ENCODE results near the gene OR9Q1. TPM values are rescaled to one million over a fixed set of nuclear protein-coding genes. Genes with fewer than 3 reads are reported as not detected.
A peak's percentile ranks its signal among the peaks of the same experiment; 100 is the strongest.

The OR9Q1 gene
- polyA plus RNA-seq, 3 donors = not detected

DNA sequence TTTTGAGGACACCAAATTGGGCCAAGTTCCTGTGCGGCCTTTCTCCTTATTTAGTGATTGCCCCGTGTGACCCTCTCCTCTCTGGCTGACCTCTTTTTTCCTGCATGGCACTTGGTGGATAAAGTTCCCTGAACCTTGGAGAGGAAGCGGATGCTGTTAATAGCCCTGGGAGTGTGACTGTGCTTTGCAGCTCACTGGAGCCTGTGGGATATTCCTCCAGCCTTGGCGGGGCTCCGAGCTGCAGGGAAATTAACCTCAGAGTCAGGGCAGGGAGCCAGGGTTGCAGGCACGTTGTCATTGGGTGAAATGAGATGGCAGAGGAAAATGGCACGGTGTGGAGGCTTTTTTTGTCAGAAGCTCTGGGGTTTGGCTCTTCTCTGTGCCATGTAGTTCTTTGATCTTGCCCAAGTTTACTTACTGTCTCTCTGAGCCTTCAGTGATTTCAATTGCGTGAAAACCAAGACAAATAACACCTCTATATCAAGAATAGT, 965 bp downstream of the OR9Q1 start:
- DNase-seq (ENCODE audit: extremely low read depth in 1 of 11, low read depth in 9 of 11, low spot score in 4 of 11) = peak in 6 of 11 donors; percentile 3 to 31 (median 21)

DNA sequence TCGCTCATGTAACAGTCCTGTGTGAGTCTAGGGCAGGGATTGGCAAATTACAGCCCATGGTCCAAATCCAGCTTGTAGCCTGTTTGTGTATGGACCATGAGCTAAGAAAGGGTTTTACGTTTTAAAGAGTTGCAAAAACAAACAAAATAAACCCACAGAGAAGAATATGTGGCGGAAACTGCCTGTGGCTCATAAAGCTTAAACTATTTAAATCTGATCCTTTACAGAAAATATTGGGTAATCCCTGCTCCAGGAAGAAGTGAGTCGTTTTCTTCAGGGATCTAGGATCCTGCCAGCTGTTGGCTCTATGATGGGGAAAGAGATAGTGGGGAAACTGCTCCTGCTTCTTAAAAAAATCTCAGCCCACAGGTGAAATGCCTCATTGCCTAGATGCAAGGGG, 3.7 kb downstream of the OR9Q1 start:
- no peak for DNase-seq (ENCODE audit: extremely low read depth in 1 of 11, low read depth in 9 of 11, low spot score in 4 of 11)

DNA sequence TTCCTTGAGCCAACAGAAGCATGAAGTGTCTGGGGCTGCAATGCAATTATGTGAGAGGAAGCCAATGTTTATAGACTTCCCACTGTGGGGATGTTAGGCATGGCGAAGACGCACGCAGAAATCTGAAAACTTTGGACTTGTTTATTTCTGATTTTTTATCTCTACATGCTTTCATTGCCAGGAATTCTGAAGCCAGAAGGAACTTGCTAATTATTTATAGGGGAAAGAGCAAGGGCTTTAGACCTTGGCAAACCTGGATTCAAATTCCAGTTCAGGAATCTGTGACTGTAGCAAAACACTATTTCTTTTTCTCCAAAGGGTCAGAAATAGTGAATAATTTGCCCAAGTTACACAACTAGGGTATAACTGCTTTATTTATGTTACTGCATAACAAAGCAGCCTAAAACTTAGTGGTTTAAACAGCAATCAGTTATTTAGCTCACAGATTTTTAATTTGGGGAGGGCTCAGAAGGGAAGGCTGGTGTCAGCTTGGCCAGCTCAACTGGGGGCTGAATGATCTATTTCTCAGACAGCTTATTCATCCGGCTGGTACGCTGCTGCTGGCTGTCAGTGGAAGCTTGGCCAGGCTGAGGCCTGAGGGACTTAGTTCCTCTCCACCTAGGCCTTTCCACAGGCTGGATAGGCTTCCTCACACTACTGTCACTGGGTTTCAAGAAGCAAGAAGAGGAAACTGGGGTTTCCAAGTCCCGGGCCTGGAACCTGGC, 5.2 kb downstream of the OR9Q1 start:
- DNase-seq (ENCODE audit: extremely low read depth in 1 of 11, low read depth in 9 of 11, low spot score in 4 of 11) = no peak

DNA sequence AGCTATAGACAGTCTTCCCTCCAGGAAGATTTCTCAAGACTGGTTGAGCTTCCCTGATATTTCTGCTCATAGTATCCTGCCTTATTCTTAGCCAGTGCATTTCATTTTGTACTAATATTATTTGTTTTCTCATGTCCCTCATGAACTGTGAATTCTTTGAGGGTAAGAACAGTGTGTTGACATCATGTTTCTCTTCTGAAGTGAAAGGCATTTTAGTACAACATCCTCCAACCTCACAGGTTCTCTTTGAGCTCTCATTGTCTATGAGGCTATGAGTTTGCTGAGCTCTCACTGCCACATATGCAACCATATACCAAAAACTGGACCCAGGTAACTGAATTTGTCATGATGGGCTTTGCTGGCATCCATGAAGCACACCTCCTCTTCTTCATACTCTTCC, 7.0 kb downstream of the OR9Q1 start, which contains the start of gene OR6Q1:
TSS of gene OR6Q1 (plus strand) at position 301 of the 400 bp plus-strand sequence. CDS start at position 301, 0 bp downstream.
- no peak for DNase-seq (ENCODE audit: extremely low read depth in 1 of 11, low read depth in 9 of 11, low spot score in 4 of 11)

DNA sequence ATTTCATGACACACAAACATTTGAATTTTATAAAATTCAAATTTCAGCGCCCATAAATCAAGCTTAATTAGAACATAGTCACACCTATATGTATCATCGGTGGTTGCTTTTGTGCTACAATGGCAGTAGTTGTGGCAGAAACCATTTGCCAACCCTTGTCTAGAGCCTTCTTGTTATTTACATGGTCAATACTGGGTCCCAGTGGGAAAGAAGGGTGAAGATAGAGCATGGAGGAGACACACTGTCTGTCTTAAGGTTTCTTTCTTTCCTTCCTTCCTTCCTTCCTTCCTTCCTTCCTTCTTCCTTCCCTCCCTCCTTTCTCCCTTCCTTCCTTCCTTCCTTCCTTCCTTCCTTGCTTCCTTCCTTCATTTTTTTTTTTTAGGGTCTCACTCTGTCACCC, 10.8 kb downstream of the OR9Q1 start:
- no peak for DNase-seq (ENCODE audit: extremely low read depth in 1 of 11, low read depth in 9 of 11, low spot score in 4 of 11)

DNA sequence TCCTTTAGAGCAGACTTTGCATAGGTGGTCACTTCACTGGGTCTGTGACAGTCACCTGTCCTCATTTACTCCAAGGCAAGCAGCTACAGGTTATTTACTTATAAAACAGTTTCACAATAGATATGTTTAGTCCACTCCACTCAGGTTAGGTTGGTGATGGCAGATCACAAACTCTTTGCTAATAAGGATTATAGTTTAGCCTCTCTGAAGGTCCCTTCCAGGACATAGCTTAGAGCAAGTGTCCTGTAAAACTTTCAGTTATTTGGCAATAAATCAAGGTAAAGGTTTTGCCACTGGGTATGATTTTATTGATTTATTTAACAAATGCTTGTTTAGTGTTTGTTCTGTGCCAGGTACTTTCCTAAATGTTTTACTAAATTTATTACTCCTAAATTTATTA, 15.9 kb downstream of the OR9Q1 start:
- DNase-seq (ENCODE audit: extremely low read depth in 1 of 11, low read depth in 9 of 11, low spot score in 4 of 11) = no peak

DNA sequence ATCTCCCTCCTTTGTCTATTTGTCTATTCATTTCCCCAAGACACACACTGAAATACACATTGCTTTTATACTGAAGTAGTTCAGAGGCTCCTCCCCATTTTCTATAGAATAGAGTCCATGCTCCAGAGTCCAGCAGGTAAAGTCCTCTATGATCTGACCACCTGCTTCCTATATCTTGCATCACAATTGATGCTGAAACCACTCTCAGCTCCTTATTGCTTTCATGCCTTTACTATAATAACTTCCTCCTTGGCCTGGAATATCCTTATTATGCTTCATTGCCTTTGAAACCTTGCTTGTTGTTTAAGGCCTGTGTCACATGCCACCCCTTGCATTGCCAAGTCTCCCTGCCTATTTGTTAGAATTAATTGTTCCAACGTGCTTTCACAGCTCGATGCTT, 19.7 kb downstream of the OR9Q1 start:
- DNase-seq (ENCODE audit: extremely low read depth in 1 of 11, low read depth in 9 of 11, low spot score in 4 of 11) = no peak

DNA sequence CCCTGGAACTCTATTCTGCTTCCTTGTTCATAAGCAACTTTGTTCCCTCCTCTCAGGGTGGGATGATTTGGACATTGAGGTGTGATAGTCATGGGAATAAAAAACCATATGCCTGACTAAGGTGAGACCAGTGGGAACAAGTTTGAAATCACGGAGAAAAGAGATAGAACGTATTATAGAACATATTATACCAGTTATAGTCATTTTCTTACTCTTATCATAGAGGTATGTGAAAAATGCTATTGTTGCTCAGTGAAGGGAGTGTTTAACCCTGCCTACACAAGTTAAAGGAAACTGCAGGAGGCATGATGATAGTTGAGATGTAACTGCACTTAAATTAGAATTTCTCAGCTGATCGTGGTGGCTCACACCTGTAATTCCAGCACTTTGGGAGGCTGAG, 22.6 kb downstream of the OR9Q1 start:
- no peak for DNase-seq (ENCODE audit: extremely low read depth in 1 of 11, low read depth in 9 of 11, low spot score in 4 of 11)

DNA sequence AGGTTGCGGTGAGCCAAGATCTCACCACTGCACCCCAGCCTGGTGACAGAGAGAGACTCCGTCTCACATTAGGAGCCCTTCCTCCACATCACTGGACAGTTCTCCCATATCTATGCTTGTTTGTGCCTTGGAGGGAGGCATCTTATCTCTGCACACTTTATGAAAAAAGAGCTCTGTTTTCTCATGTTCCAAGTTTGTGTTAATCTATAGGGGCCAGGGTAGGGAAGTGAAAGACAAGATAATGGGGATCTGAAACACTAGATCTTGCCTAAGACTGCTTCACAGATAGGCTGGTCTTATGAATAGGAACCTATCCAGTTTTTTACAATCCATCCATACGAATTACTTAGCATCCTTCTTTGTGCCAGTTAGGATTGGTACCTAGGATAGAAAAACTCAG, 24.1 kb downstream of the OR9Q1 start:
- DNase-seq (ENCODE audit: extremely low read depth in 1 of 11, low read depth in 9 of 11, low spot score in 4 of 11) = no peak

DNA sequence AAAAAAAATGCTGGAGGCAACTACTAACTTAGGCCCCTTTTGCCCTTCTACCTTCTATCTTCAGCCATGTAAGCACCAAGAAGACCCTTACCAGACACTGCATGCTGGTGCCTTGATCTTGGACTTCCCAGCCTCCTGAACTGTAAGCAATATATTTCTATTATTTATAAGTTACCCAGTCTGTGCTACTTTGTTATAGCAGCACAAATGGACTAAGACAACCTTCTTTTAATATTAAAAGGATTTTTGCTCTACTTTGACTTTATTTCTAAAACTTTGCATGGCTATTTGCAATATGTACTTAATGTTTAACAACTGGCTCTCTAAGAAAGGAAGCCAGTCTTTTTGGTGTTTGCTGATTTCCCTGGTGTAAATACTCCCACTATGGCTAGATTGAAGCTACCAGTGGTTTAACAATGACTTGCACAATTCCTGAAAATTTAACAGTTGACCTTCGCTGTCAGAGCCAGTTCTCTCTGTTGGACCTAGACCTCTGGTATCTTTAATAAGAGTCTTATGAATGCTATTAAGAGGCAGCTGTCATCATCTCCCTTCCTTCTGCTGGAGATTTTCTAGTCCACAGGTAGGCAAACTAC, 32.2 kb downstream of the OR9Q1 start:
- DNase-seq (ENCODE audit: extremely low read depth in 1 of 11, low read depth in 9 of 11, low spot score in 4 of 11) = no peak

DNA sequence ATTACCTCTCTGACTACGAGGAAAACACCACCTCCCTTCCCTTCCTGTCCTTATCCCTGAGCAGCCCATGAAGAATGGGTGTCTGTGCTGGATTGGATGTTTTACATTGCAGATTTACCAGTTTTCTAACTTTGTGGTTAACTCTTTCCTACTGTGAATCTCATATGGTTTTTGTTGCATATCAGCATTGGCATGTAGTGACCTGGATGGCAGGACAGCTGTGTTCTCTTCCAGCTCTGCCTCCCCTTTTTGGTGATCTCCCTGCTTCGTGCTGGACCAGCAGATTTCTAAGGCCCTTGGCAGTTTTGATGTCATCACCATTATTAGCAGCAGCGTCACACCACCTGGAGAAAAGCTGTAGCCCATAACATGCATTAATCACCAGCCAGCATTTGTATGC, 33.8 kb downstream of the OR9Q1 start:
- no peak for DNase-seq (ENCODE audit: extremely low read depth in 1 of 11, low read depth in 9 of 11, low spot score in 4 of 11)

DNA sequence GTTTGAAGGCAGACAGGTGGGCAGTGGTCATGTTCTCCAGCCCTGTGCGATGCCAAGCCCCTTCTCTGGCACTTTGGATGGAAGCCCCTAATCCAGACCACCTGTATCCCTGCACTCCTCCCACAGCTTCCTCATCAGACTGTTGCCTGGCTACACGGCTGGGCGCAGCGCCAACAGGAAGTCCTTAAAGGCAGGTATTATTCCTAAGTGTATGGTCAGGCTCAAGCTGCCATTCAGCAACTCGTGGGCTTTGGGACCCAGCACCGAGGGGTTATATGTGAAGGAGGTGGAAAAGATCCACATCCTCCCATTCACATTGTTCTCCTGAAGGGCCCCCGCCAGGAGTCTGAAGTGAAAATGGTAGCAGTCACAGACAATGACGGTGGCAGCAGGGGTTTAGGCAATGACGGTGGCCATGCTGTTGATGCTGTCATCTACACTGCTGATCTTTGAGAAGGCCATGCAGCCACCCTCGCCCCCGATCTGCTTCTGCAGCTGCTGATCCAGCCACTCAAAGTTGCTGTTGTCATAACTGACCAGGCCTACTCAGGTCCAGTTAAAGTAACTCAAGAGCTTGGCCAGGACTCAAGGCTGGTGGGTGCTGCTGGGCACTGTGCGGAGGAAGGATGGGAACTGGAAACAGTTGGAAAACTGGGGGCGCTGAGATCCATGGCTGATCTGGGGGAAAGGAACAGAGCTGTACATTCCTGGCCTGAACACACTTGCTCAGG, 34.8 kb downstream of the OR9Q1 start:
- DNase-seq (ENCODE audit: extremely low read depth in 1 of 11, low read depth in 9 of 11, low spot score in 4 of 11) = peak in 1 of 11 donors; percentile 14

DNA sequence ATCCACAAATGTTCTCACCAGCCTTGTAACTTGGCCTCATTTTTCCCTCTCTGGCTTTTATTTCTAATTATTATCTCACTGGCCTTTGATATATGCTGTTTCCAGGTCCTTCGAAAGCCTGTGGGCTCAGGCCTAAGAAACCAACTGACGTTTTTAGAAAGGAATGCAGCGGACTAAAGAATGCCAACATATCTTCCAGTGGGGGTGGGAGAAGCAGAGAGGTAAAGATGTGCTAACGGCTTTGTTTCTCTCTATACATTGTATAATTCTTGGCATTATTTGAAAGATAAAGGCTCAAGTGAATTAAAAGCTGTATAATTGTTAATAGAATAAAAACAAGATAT, 35.3 kb downstream of the OR9Q1 start:
- DNase-seq (ENCODE audit: extremely low read depth in 1 of 11, low read depth in 9 of 11, low spot score in 4 of 11) = peak in 1 of 11 donors; percentile 17

DNA sequence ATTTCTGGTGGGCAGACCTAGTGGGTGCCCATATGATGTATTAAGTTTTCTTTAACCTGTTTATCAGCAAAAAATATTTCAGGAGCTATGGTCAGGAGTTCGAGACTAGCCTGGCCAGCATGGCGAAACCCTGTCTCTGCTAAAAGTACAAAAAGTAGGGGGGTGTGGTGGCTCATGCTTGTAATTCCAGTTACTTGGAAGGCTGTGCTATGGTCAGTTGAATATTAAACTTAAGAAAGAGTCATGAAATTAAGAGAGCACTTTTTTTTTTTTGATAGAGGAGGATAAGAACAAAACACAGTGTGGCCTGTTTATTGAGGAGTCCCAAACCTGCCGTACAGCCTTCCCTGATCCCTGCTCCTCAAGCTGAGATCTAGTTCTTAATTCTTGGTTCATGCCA, 36.9 kb downstream of the OR9Q1 start:
- DNase-seq (ENCODE audit: extremely low read depth in 1 of 11, low read depth in 9 of 11, low spot score in 4 of 11) = no peak

DNA sequence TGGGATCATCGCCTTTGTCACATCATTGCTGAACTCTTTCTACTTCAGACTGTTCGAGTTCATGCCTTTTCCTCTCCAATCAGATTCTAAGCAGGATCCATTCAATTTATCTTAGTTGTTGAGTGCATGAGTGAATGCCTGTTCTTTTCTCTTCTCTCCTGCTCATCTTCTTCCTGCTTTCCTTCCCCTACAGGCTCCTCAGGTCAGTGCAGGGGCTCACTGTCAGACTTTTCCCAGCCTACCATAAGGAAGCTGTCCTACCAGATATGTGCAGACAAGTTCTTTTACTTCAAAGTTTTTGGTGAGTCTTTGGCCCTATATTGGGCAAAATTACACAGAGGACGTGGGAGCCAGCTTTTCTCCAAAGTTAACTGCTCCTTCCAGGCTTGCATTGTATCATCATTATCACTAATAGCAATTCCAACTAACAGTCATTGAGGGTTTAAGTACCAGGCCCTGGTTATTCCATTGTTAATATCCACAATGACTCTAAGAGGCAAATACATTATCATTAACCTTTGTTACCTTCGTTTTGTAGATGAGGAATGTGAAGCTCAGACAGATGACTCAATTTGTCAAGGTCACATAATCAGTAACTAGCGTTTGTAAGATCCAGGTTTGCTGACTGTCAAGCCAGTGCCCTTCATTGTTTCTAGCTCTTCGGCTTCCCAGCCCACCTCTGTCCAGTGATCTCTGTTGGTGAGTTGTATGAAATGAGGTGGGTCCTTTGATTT, 37.4 kb downstream of the OR9Q1 start:
- no peak for DNase-seq (ENCODE audit: extremely low read depth in 1 of 11, low read depth in 9 of 11, low spot score in 4 of 11)

DNA sequence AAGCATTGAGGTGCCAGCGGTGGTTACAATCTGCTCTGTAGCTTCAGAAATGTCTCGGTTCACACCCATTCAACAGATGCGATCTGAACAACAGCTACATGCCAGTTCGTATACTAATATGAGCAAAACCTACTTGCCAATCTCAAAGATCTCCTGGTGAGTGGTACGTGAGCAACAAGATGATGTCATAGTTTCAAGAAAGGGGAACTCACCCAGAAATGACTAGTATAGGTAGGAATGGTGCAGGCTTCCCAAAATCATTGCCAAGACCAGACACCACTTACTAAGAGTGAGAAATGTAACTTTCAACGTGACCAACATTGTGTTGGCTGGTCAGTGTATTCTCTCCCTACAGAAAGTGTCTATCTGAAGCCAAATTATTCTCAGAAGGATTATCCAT, 38.1 kb downstream of the OR9Q1 start:
- DNase-seq (ENCODE audit: extremely low read depth in 1 of 11, low read depth in 9 of 11, low spot score in 4 of 11) = no peak

DNA sequence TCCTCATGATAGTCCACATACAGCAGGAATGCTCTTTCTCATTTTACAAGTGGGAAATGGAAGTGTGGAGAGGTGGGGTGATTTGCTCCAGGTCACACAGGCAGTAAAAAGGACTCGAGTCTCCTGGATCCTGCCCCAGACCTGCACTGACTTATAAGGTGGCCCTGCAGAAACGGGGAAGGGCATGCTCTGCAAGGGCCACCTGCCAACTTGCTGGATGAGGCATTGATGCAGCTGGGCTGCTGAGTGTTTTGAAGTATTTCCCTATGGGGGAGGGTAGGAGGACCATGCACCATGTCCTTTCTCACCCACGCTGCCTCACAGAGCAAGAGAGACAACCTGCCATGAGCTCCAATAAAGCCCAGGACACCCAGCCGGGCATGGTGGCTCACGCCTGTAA, 44.0 kb downstream of the OR9Q1 start:
- DNase-seq (ENCODE audit: extremely low read depth in 1 of 11, low read depth in 9 of 11, low spot score in 4 of 11) = no peak

DNA sequence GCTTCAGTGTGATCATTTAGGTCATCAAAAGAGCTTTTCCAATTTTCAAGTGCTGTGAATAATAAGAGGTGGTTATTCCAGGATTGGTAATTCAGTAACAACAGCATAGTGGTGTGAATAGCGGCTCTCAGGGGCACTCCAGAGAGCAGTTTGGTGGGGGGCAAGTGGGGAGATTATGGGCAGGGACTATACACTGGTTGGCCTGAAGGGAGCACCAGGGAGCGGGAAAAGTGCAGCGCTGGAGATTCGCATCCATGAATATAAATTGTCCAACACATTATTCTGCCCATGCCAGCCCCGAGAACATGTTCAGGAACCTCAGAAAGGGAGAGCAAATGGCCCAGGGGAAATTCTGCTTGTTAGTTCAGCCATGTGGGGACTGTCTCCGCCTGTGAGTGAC, 45.0 kb downstream of the OR9Q1 start:
- no peak for DNase-seq (ENCODE audit: extremely low read depth in 1 of 11, low read depth in 9 of 11, low spot score in 4 of 11)

DNA sequence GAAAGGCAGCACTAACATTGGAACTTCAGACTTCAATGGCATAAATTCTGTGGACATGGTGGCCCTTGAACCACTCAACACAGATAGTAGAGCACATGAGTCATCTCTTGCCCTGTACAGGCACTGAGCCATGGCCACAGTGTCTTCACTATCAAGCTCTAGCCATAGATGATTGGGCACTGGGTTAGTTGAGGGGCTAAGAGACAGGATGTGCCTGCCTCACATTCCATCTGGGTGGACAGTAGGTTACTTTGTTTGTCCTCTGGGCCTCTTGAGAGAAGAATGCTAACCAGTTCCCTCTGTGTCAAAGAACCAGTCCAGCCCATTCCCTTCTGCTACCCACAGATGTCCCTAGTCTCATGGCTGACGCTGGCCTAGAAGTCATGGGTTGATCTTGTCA, 46.9 kb downstream of the OR9Q1 start:
- no peak for DNase-seq (ENCODE audit: extremely low read depth in 1 of 11, low read depth in 9 of 11, low spot score in 4 of 11)

DNA sequence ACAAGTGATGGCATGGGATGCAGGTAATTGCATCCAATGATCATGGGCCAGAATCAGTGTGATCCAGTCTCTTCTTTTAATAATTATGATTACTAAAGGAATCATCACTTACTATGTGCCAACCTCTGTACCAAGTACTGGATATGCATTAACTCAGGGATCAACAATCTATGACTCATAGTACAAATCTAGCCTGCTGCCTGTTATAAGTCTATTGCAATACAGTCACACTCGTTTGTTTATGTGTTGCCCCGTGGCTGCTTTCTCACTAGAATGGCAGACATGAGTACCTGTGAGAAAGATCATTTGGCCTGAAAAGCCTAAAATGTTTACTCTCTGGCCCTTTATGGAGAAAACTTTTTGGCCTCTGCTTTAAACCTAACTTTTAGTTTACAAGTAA, 52.1 kb downstream of the OR9Q1 start:
- no peak for DNase-seq (ENCODE audit: extremely low read depth in 1 of 11, low read depth in 9 of 11, low spot score in 4 of 11)

Data from renal cortex interstitium (tissue), 11 donors.